CD4-positive, alpha-beta T cell treated with Interleukin-12 subunit alpha and Interleukin-12 subunit beta, for 1 hour (primary cell): ENCODE measurements around the gene CCDC28A.
A peak's percentile ranks its signal among the peaks of the same experiment; 100 is the strongest.
"Not testable (repeated sequence)": the region's sequence is repeated elsewhere in the genome, so short reads cannot be mapped to it uniquely, and the experiment has no call there.

Source experiments
- DNase-seq: peaks from one replicate; pipeline ENCODE4 v3.0.0-alpha.2; 2020

Gene CCDC28A

GRCh38 chr6:138773177-138774091 lies at the start of gene CCDC28A:
Gene CCDC28A (plus strand): TSS chr6:138773769. CDS start chr6:138776121, 2,352 bp downstream.
- peak; percentile 93 for DNase-seq

GRCh38 chr6:138724015-138724414 lies 49.6 kb upstream of the CCDC28A start:
- no peak for DNase-seq

GRCh38 chr6:138726066-138726756 lies 47.4 kb upstream of the CCDC28A start:
- no peak for DNase-seq

- DNase-seq, result no peak
Observed at GRCh38 chr6:138726757-138727097, 46.8 kb upstream of the CCDC28A start.

GRCh38 chr6:138727182-138727581 lies 46.4 kb upstream of the CCDC28A start:
- no peak for DNase-seq

GRCh38 chr6:138728662-138729061 lies 44.9 kb upstream of the CCDC28A start:
- no peak for DNase-seq

- not testable (repeated sequence) for DNase-seq
Observed at GRCh38 chr6:138730037-138730436, 43.5 kb upstream of the CCDC28A start.

- DNase-seq, result no peak
Observed at GRCh38 chr6:138734585-138734984, 39.0 kb upstream of the CCDC28A start.

- no peak for DNase-seq
Observed at GRCh38 chr6:138736640-138737039, 36.9 kb upstream of the CCDC28A start.

GRCh38 chr6:138752017-138752416 lies 21.6 kb upstream of the CCDC28A start:
- no peak for DNase-seq

GRCh38 chr6:138757136-138757535 lies 16.4 kb upstream of the CCDC28A start:
- DNase-seq, result no peak

- peak; percentile 51 for DNase-seq
Observed at GRCh38 chr6:138765896-138766655, 7.5 kb upstream of the CCDC28A start.

- no peak for DNase-seq
Observed at GRCh38 chr6:138769102-138769676, 4.4 kb upstream of the CCDC28A start.

GRCh38 chr6:138772596-138773176 lies 883 bp upstream of the CCDC28A start:
- no peak for DNase-seq

- no peak for DNase-seq
Observed at GRCh38 chr6:138774370-138774769, 801 bp downstream of the CCDC28A start.

- DNase-seq, result no peak
Observed at GRCh38 chr6:138776659-138777058, 3.1 kb downstream of the CCDC28A start.

- DNase-seq, result no peak
Observed at GRCh38 chr6:138778331-138778730, 4.8 kb downstream of the CCDC28A start.

GRCh38 chr6:138782243-138782642 lies 8.7 kb downstream of the CCDC28A start:
- DNase-seq, result no peak

GRCh38 chr6:138785079-138785478 lies 11.5 kb downstream of the CCDC28A start:
- no peak for DNase-seq

GRCh38 chr6:138785980-138786379 lies 12.4 kb downstream of the CCDC28A start:
- DNase-seq, result no peak

GRCh38 chr6:138787138-138787537 lies 13.6 kb downstream of the CCDC28A start:
- DNase-seq, result no peak

GRCh38 chr6:138795809-138796603 lies 22.4 kb downstream of the CCDC28A start, which contains the start of gene ECT2L:
Gene ECT2L (plus strand): TSS chr6:138796087. CDS start chr6:138813275, 17,188 bp downstream.
- DNase-seq, result no peak
